ENCODE measurements around the gene PAIP2B.

The PAIP2B gene

GRCh38 chr2:71220743-71221142 lies 6.2 kb downstream of the PAIP2B start:
- Histone ChIP-seq H2AFZ (ENCODE audit: low read depth, low read length) (no peak overlapping the region), H3K9me3 (ENCODE audit: insufficient read depth, low read length) (no peaks in the 10 kb centered on the region), H3K27me3 (ENCODE audit: low read depth, low read length) (peaks cover 7% of the 10 kb centered on the region; the same call in 1 of the 2 replicates), H3K4me2 (ENCODE audit: low read length) (no peak overlapping the region), H3K4me1 (ENCODE audit: low read length) (no peaks in the 10 kb centered on the region), H4K20me1 (ENCODE audit: insufficient read depth, low read length) (no peaks in the 10 kb centered on the region), H3K9ac (ENCODE audit: low read length) (no peak overlapping the region), H3K27ac (ENCODE audit: low read length) (no peak overlapping the region), H3K79me2 (ENCODE audit: low read length) (no peaks in the 10 kb centered on the region), H3K36me3 (replicated peaks; ENCODE audit: low read depth, low read length) (no peaks in the 10 kb centered on the region), H3K4me3 (ENCODE audit: low read length) (no peak overlapping the region)
- no peak for TF ChIP-seq EZH2phosphoT487 (IDR thresholded peaks at IDR 0.05; ENCODE audit: low read depth)
- TF ChIP-seq, protein P1, sequence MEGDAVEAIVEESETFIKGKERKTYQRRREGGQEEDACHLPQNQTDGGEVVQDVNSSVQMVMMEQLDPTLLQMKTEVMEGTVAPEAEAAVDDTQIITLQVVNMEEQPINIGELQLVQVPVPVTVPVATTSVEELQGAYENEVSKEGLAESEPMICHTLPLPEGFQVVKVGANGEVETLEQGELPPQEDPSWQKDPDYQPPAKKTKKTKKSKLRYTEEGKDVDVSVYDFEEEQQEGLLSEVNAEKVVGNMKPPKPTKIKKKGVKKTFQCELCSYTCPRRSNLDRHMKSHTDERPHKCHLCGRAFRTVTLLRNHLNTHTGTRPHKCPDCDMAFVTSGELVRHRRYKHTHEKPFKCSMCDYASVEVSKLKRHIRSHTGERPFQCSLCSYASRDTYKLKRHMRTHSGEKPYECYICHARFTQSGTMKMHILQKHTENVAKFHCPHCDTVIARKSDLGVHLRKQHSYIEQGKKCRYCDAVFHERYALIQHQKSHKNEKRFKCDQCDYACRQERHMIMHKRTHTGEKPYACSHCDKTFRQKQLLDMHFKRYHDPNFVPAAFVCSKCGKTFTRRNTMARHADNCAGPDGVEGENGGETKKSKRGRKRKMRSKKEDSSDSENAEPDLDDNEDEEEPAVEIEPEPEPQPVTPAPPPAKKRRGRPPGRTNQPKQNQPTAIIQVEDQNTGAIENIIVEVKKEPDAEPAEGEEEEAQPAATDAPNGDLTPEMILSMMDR (IDR thresholded peaks at IDR 0.05; ENCODE audit: low read depth, low read length) = no peak

DNA sequence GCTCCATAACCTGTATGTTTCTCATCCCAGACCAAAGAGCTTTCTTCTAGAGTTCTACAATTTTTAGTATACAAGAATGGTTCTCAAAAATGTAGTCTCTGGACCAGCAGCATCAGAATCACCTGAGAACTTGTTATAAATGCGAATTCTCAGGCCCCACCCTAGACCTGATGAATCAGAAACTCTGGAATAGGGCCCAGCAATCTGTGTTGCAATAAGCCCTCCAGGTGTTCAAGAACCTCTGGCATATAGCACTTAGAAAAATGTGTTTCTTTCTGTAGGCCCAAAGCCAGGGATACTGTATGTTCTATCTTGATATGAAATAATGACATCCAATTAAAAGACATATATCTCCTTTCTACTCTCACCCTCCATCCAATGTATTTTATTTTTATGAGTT lies 10.4 kb downstream of the PAIP2B start:
- Histone ChIP-seq H3K27me3 (ENCODE audit: low read depth, low read length) (peaks cover 7% of the 10 kb centered on the region; the same call in 1 of the 2 replicates), H3K4me2 (ENCODE audit: low read length) (no peak overlapping the region), H4K20me1 (ENCODE audit: insufficient read depth, low read length) (no peaks in the 10 kb centered on the region), H3K9ac (ENCODE audit: low read length) (no peak overlapping the region), H2AFZ (ENCODE audit: low read depth, low read length) (no peak overlapping the region), H3K4me3 (ENCODE audit: low read length) (no peak overlapping the region), H3K27ac (ENCODE audit: low read length) (no peak overlapping the region), H3K9me3 (ENCODE audit: insufficient read depth, low read length) (no peaks in the 10 kb centered on the region), H3K79me2 (ENCODE audit: low read length) (no peaks in the 10 kb centered on the region), H3K4me1 (ENCODE audit: low read length) (no peaks in the 10 kb centered on the region), H3K36me3 (replicated peaks; ENCODE audit: low read depth, low read length) (no peaks in the 10 kb centered on the region)
- TF ChIP-seq EZH2phosphoT487 (IDR thresholded peaks at IDR 0.05; ENCODE audit: low read depth) = no peak
- TF ChIP-seq, protein P1 (IDR thresholded peaks at IDR 0.05; ENCODE audit: low read depth, low read length) = no peak

DNA sequence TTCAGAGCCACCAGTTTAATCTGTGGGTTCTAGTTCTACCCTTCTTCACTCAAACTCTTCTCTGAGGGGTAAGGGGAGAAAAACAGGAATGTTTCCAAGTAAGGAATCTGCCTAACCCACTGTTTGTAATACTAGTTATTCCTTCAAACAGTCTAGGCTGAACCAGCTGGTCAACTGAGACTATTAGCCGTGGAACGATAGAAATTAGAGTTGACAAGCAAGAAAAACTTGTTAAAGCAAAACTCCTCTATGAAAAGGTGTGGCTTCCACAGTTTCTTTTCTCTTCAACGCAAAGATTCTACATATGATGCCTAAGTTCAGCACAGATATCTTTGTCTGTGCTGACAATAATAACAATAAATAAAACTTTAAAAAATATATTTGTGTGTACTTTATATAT lies 11.5 kb downstream of the PAIP2B start:
- no peak overlapping the region for H3K4me3 ChIP-seq (ENCODE audit: low read length)
- H3K27me3 ChIP-seq (ENCODE audit: low read depth, low read length) = peaks cover 7% of the 10 kb centered on the region; the same call in 1 of the 2 replicates
- H3K9me3 ChIP-seq (ENCODE audit: insufficient read depth, low read length) = no peaks in the 10 kb centered on the region
- H3K4me2 ChIP-seq (ENCODE audit: low read length) = no peak overlapping the region
- H2AFZ ChIP-seq (ENCODE audit: low read depth, low read length) = no peak overlapping the region
- H3K9ac ChIP-seq (ENCODE audit: low read length) = no peak overlapping the region
- no peaks in the 10 kb centered on the region for H3K36me3 ChIP-seq (replicated peaks; ENCODE audit: low read depth, low read length)
- no peak for TF ChIP-seq EZH2phosphoT487 (IDR thresholded peaks at IDR 0.05; ENCODE audit: low read depth)
- TF ChIP-seq, protein P1 (IDR thresholded peaks at IDR 0.05; ENCODE audit: low read depth, low read length) = no peak
- no peaks in the 10 kb centered on the region for H4K20me1 ChIP-seq (ENCODE audit: insufficient read depth, low read length)
- H3K79me2 ChIP-seq (ENCODE audit: low read length) = no peaks in the 10 kb centered on the region
- H3K4me1 ChIP-seq (ENCODE audit: low read length) = no peaks in the 10 kb centered on the region
- no peak overlapping the region for H3K27ac ChIP-seq (ENCODE audit: low read length)

- Histone ChIP-seq H3K27ac (ENCODE audit: low read length) (no peak overlapping the region), H3K4me2 (ENCODE audit: low read length) (no peak overlapping the region), H3K4me1 (ENCODE audit: low read length) (no peaks in the 10 kb centered on the region)
These were observed 14.6 kb downstream of the PAIP2B start for GRCh38 chr2:71212336-71212735.

More at GRCh38 chr2:71212336-71212735, 14.6 kb downstream of the PAIP2B start:
- Histone ChIP-seq H3K36me3 (replicated peaks; ENCODE audit: low read depth, low read length) (no peaks in the 10 kb centered on the region), H3K27me3 (ENCODE audit: low read depth, low read length) (peaks cover 8% of the 10 kb centered on the region), H3K9ac (ENCODE audit: low read length) (no peak overlapping the region), H4K20me1 (ENCODE audit: insufficient read depth, low read length) (no peaks in the 10 kb centered on the region), H2AFZ (ENCODE audit: low read depth, low read length) (no peak overlapping the region), H3K79me2 (ENCODE audit: low read length) (no peaks in the 10 kb centered on the region), H3K9me3 (ENCODE audit: insufficient read depth, low read length) (no peaks in the 10 kb centered on the region), H3K4me3 (ENCODE audit: low read length) (no peak overlapping the region)
- no peak for TF ChIP-seq EZH2phosphoT487 (IDR thresholded peaks at IDR 0.05; ENCODE audit: low read depth)
- TF ChIP-seq, protein P1 (IDR thresholded peaks at IDR 0.05; ENCODE audit: low read depth, low read length) = no peak
